Kasumi-1 (cell line): ENCODE measurements around the gene MT2A.
A peak's percentile ranks its signal among the peaks of the same experiment; 100 is the strongest.

Source experiments
- DNase-seq, 2 experiments: peaks; one replicate each; lab custom pipeline; 2025; lab: John Stamatoyannopoulos, UW

MT2A gene

DNA sequence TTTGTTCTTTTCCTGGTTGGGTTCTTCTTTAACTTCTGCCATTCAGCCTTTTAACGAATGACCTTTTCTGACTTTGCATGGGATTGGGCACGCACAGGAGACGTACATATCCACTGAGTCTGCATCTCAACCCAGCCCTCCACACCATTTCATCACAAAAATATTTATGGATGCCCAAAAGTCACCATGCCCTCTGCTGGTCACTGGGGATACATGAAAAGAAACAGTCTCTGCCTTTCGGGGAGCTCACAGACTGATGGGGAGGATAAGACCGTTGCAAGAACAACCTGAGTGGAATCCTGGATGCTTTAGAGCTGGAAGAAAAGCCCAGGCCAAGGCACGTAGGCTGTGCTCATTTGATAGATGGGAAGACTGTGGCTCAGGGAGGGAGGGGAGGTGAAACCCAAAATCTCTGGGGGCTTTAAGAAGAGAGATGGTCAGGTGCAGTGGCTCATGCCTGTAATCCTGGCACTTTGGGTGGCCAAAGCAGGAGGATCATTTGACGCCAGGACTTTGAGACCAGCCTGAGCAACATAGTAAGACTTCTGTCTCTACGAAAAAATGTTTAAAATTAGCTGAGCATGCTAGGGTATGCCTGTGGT lies 7.9 kb upstream of the MT2A start:
- DNase-seq, result peak; percentile 61 to 76

GRCh38 chr16:56601325-56601724 lies 7.1 kb upstream of the MT2A start:
- no peak for DNase-seq

DNA sequence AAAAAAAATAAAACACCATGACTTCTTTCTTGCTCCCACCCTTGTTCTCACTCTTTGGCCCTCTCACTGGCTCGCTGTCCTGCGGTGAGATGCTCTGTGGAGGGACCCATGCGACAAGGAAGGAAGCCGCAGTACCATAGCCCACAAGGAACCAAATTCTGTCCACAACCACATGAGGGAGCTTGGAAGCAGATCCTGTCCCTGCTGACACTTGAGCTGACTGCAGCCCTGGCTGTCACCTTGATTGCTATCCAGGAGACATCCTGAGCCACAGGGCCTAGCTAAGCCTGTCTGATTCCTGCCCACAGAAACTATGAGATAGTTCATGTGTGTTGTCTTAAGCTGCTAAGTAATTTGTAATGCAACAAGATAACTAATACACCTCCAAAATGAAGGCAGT lies 4.8 kb upstream of the MT2A start:
- peak; percentile 52 to 63 for DNase-seq

GRCh38 chr16:56604966-56605365 lies 3.4 kb upstream of the MT2A start:
- DNase-seq, result no peak

DNA sequence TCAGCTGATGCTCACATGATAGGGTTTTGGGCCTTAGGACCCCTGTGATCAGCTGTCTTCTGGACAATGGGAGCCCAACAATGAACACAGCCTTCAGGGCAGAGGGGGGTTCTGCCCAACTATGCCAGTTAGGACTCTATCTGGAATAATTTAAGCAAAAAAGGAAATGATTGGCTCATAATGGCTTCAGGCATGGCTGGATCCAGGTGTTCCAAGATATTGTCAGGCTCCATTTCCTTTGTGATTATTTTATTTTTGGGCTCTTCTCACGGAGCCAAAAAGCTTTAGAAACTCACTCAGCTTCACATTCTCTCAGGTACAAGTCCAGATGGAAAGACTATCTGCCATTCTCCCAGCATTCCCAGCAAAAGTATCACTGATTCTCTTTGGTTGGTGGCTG lies 2.9 kb upstream of the MT2A start:
- DNase-seq, result no peak

- DNase-seq, result no peak
Observed at GRCh38 chr16:56606071-56606475, 2.3 kb upstream of the MT2A start.

DNA sequence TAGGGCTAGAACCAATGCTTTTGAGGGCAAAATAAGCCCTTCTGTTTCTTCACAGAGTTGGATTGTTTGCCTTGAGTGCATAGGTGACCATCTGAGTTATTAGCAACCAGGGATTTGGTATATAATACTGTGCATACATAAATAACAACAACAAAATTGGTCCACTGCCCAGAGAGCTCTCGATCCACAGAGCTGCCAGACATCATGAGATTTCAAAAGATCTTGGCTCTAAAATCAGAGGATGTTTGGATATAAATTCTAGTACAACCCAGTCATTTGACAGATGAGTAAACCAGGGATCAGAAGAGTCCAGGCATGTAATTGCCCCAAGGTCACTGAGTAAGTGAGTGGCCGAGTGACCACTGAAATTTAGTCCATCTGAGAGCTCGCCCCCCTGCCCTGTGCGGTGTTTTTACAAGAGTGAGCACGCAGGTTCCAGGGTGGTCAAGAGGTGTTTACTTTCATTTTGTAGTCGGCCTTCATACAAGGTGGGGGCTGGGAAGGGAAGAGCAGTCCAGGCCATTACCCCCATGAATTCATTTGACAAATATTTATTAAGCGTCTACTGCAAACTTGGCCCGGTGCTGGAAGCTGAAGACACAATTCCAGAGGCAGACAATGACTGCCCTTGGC lies 1.8 kb upstream of the MT2A start:
- no peak for DNase-seq

DNA sequence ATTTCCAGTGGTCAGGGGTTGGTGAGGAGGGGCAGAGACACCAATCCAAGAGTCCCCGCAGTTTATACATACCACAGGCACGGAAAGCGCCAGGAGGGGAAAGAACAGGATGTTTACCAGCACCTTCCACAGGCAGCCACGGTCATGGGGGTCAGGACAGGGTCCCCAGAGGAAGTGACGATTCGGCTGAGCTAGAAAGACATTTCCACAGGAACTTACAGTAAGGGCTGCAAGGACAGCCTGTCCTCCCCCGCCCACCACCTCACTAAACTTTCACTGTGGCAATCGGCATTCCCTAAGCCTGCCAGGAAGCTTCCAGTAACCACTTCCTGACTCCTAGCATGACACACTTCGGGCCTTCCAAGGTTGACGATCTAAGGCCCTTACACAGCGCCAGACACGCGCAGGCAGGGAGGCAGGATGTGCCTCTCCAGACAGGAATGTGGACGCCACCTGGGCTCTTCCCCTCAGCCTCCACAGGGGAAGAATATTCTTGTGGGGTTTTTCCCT lies 1.2 kb upstream of the MT2A start:
- peak in 1 of 2 experiments; percentile 15 for DNase-seq

DNA sequence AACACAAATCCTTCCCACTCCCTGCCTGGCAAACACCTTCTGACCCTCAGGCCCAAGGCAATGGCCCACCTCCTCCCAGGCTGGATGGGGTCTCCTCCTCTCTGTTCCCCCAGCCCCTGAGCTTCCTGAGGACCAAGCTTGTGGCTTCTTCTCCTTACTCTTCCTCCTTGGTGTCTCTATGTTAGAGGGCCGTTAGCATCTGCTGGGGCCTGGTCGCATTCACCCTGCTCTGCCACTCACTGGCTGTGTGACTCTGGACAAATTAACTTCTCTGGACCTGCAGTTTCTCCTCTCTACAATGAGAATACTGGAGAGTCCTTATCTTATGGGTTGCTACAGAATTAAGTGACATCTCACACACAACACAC lies 725 bp upstream of the MT2A start:
- peak in 1 of 2 experiments; percentile 51 for DNase-seq

GRCh38 chr16:56608876-56609462 lies 585 bp downstream of the MT2A start:
- DNase-seq, result peak in 1 of 2 experiments; percentile 44

DNA sequence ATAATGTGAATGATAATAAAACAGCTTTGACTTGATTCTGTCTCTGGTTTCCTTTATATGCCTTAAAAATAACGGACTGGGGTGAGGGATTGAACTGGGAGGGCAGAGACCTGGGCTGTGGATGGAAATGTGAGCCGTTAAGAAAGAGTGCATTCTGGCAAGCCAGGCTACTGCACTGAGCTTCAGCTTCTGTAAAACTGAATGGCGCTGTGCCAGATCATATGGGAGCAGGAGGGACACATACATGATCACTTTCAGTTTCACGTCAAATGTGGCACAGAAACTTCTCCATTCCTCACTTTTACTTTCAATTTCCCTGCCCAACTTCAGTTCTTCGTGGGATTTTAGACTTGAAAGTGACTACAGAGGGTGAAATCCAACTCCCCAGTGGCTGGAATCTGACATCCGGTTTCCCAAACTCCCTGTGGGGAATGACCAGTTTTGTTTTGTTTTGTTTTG lies 1.1 kb downstream of the MT2A start:
- DNase-seq, result peak; percentile 81 to 85

- DNase-seq, result peak; percentile 66 to 73
Observed at GRCh38 chr16:56610017-56610608, 1.7 kb downstream of the MT2A start.

- peak in 1 of 2 experiments; percentile 51 for DNase-seq
Observed at GRCh38 chr16:56610609-56611111, 2.3 kb downstream of the MT2A start.

GRCh38 chr16:56611281-56611833 lies 3.0 kb downstream of the MT2A start:
- no peak for DNase-seq

DNA sequence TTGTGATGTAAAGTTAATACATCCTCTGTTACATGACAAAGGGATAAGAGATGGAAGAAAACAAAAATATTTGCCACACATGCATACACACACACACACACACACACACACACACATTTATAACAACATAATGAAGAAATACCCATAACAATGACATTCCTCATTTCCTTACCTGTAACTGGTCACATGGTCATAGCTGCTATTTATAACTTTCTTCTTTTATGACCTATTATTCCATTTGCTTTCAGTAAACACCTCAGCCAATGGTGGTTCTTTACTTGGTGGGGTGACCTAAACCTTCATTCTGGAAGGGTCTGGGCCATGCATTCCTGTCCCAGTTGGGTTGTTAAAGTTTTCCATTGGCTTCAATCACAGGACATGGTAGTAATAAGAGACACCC lies 5.3 kb downstream of the MT2A start:
- DNase-seq, result no peak

DNA sequence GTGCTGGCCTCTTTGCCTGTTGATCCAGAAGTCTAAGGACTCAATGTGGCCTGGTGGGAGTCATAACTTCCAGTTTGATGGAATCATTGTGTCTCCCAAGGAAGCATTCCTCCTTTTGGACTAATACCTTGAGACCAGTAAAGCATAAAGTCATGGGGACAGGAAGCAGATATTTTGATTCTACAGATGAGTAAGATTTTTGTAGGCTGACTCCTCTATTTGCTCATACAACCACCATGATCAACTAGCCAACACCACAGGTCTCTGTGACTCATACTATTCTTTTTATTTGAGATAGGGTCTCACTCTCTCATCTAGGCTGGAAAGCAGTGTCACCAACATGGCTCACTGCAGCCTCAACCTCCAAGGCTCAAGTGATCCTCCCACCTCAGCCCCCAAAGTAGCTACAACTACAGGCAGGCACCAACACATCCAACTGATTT lies 6.2 kb downstream of the MT2A start:
- DNase-seq, result no peak

DNA sequence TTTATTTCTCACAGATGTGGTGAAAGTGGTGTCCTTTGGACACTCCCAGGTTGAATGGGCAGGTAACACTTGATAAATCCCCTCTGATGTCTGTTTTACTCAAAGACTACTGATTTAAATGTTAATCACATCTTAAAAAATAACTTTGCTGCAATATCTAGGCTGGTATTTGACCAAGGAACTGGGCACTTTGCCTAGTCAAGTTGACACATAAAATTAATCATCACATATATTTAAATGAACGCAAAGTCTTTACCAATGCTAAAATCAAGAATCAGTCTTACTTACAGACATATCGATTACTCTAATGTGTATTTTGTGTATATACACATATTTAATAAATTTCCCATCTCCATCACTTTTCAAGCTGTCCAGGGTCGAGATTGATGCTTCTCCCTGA lies 7.0 kb downstream of the MT2A start:
- DNase-seq, result no peak

DNA sequence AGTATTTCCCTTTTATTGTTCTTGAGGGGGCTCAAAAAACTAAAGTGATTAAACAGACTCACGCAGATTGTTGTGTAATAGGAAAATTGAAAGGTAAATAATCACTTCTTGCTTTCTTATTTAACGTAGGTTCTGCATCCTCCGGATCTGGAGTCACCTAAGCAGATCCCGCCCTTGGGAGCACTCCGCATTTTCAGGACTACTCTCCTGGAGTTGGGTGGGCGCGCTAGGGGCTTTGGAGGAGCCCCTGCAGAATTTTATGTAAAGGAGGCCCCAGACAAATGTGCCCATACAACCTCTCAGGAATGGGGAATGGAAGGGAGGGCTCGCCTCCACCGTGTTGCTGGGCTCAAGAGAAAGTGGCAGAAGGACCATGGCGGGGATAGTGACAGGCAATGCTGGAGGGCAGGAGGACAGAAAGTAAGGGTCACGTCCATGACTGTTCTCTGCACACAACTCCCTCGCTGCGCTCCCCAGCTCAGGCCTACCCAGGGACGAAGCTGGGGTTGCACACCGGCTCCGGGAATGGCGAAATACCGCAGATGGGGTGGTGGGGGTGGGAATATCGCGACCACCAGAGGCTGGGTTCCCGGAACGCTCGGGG lies 8.3 kb downstream of the MT2A start:
- no peak for DNase-seq

GRCh38 chr16:56617212-56618085 lies 9.1 kb downstream of the MT2A start:
- peak; percentile 12 to 31 for DNase-seq

GRCh38 chr16:56618138-56618537 lies 9.8 kb downstream of the MT2A start:
- no peak for DNase-seq

GRCh38 chr16:56620339-56620897 lies 12.0 kb downstream of the MT2A start:
- no peak for DNase-seq
